ENCODE data around the gene ZNF746. TPM values are rescaled to one million over a fixed set of nuclear protein-coding genes. Genes with fewer than 3 reads are reported as not detected.

The ZNF746 gene
- total RNA-seq, 1 donor from 2014 or later, result 29.0 TPM

- Histone ChIP-seq H3K4me3 (no peak overlapping the region), H3K36me3 (no peaks in the 10 kb centered on the region), H3K27ac (no peak overlapping the region), H3K27me3 (no peaks in the 10 kb centered on the region), H3K9me3 (peaks cover 38% of the 10 kb centered on the region), H3K4me1 (no peaks in the 10 kb centered on the region)
- TF ChIP-seq, protein P1, sequence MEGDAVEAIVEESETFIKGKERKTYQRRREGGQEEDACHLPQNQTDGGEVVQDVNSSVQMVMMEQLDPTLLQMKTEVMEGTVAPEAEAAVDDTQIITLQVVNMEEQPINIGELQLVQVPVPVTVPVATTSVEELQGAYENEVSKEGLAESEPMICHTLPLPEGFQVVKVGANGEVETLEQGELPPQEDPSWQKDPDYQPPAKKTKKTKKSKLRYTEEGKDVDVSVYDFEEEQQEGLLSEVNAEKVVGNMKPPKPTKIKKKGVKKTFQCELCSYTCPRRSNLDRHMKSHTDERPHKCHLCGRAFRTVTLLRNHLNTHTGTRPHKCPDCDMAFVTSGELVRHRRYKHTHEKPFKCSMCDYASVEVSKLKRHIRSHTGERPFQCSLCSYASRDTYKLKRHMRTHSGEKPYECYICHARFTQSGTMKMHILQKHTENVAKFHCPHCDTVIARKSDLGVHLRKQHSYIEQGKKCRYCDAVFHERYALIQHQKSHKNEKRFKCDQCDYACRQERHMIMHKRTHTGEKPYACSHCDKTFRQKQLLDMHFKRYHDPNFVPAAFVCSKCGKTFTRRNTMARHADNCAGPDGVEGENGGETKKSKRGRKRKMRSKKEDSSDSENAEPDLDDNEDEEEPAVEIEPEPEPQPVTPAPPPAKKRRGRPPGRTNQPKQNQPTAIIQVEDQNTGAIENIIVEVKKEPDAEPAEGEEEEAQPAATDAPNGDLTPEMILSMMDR (IDR thresholded peaks at IDR 0.05), result no peak
- TF ChIP-seq POLR2AphosphoS5 (IDR thresholded peaks at IDR 0.05; ENCODE audit: insufficient read depth in 1 of 2, low read depth in 1 of 2) (no peak), POLR2A (IDR thresholded peaks at IDR 0.05) (no peak)
- no peak for DNase-seq (ENCODE audit: extremely low spot score in 2 of 2)
- intact Hi-C loops (cut with DNase I), result no loop called here
Measured at GRCh38 chr7:149529136-149529718, 31.6 kb upstream of the ZNF746 start.

GRCh38 chr7:149527414-149527813 lies 29.8 kb upstream of the ZNF746 start:
- Histone ChIP-seq H3K4me1 (no peaks in the 10 kb centered on the region), H3K9me3 (peaks cover 38% of the 10 kb centered on the region), H3K27ac (no peak overlapping the region), H3K4me3 (no peak overlapping the region), H3K27me3 (no peaks in the 10 kb centered on the region), H3K36me3 (no peaks in the 10 kb centered on the region)
- TF ChIP-seq, protein P1 (IDR thresholded peaks at IDR 0.05), result no peak
- no peak for TF ChIP-seq POLR2A (IDR thresholded peaks at IDR 0.05)
- TF ChIP-seq POLR2AphosphoS5 (IDR thresholded peaks at IDR 0.05; ENCODE audit: insufficient read depth in 1 of 2, low read depth in 1 of 2), result no peak
- DNase-seq (ENCODE audit: extremely low spot score in 2 of 2), result no peak
- intact Hi-C loops (cut with DNase I), result no loop called here

GRCh38 chr7:149525280-149525679 lies 27.7 kb upstream of the ZNF746 start:
- TF ChIP-seq POLR2AphosphoS5 (IDR thresholded peaks at IDR 0.05; ENCODE audit: insufficient read depth in 1 of 2, low read depth in 1 of 2) (no peak), POLR2A (IDR thresholded peaks at IDR 0.05) (no peak)
- intact Hi-C loops (cut with DNase I), result no loop called here
- H3K9me3 ChIP-seq, result peaks cover 21% of the 10 kb centered on the region

DNA sequence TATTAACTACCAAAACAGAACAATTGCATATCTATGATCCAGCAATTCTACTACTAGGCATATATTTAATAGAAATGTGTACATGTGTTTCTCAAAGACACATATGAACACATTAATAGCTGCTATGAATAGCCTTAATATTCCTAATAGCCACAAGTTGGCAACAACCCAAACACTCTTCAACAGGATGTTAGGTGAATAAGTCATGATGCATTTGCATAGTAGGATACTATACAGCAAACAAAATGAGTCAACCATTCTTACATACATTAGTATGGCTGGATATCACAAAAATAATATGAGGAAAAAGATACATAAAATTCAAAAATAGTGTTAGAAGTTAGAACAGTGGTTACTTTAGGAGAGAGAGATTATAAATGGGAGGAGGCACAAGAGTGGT lies 26.8 kb upstream of the ZNF746 start:
- intact Hi-C loops (cut with DNase I), result no loop called here
- no peaks in the 10 kb centered on the region for H3K36me3 ChIP-seq
- H3K9me3 ChIP-seq, result peaks cover 17% of the 10 kb centered on the region
- H3K27ac ChIP-seq, result no peak overlapping the region
- H3K4me1 ChIP-seq, result no peaks in the 10 kb centered on the region
- no peak for DNase-seq (ENCODE audit: extremely low spot score in 2 of 2)
- TF ChIP-seq, protein P1 (IDR thresholded peaks at IDR 0.05), result no peak
- TF ChIP-seq POLR2AphosphoS5 (IDR thresholded peaks at IDR 0.05; ENCODE audit: insufficient read depth in 1 of 2, low read depth in 1 of 2), result no peak
- no peak for TF ChIP-seq POLR2A (IDR thresholded peaks at IDR 0.05)
- no peaks in the 10 kb centered on the region for H3K27me3 ChIP-seq
- H3K4me3 ChIP-seq, result no peak overlapping the region

More at GRCh38 chr7:149525280-149525679, 27.7 kb upstream of the ZNF746 start:
- H3K27ac ChIP-seq, result no peak overlapping the region
- no peaks in the 10 kb centered on the region for H3K27me3 ChIP-seq
- H3K36me3 ChIP-seq, result no peaks in the 10 kb centered on the region
- no peaks in the 10 kb centered on the region for H3K4me1 ChIP-seq
- H3K4me3 ChIP-seq, result no peak overlapping the region
- no peak for DNase-seq (ENCODE audit: extremely low spot score in 2 of 2)

- intact Hi-C loops (cut with DNase I), result no loop called here
- H3K9me3 ChIP-seq, result peaks cover 7% of the 10 kb centered on the region
Measured at GRCh38 chr7:149510248-149510647, 12.6 kb upstream of the ZNF746 start.

More at GRCh38 chr7:149510248-149510647, 12.6 kb upstream of the ZNF746 start:
- H3K4me1 ChIP-seq, result no peaks in the 10 kb centered on the region
- H3K27ac ChIP-seq, result no peak overlapping the region
- no peaks in the 10 kb centered on the region for H3K27me3 ChIP-seq
- no peak overlapping the region for H3K4me3 ChIP-seq
- no peak for DNase-seq (ENCODE audit: extremely low spot score in 2 of 2)
- no peaks in the 10 kb centered on the region for H3K36me3 ChIP-seq
- TF ChIP-seq, protein P1 (IDR thresholded peaks at IDR 0.05), result no peak
- TF ChIP-seq POLR2AphosphoS5 (IDR thresholded peaks at IDR 0.05; ENCODE audit: insufficient read depth in 1 of 2, low read depth in 1 of 2), result no peak
- no peak for TF ChIP-seq POLR2A (IDR thresholded peaks at IDR 0.05)
